AG08396 (cell line): ENCODE measurements around the gene PARD3.

ENCODE experiments used
- DNase-seq: peaks from one replicate; pipeline ENCODE4 v3.0.0; 2012; ENCODE audit warnings: low spot score, mixed read lengths

PARD3 gene

GRCh38 chr10:34824870-34825269 lies 9.8 kb upstream of the PARD3 start:
- peak; percentile 28 for DNase-seq

GRCh38 chr10:34821587-34822585 lies 6.8 kb upstream of the PARD3 start:
- DNase-seq, result no peak

GRCh38 chr10:34817586-34817985 lies 2.5 kb upstream of the PARD3 start:
- no peak for DNase-seq

- no peak for DNase-seq
Measured at GRCh38 chr10:34817054-34817453, 2.0 kb upstream of the PARD3 start.

GRCh38 chr10:34816501-34817002 lies 1.5 kb upstream of the PARD3 start:
- DNase-seq, result peak; percentile 36

GRCh38 chr10:34816085-34816496 lies 995 bp upstream of the PARD3 start:
- DNase-seq, result no peak

- no peak for DNase-seq
Measured at GRCh38 chr10:34814913-34815184, 247 bp downstream of the PARD3 start.

- peak; percentile 70 for DNase-seq
Measured at GRCh38 chr10:34814223-34814912, 728 bp downstream of the PARD3 start.

GRCh38 chr10:34813626-34814222 lies 1.4 kb downstream of the PARD3 start:
- DNase-seq, result peak; percentile 70

- no peak for DNase-seq
Measured at GRCh38 chr10:34812771-34813170, 2.3 kb downstream of the PARD3 start.

- no peak for DNase-seq
Measured at GRCh38 chr10:34811968-34812514, 3.1 kb downstream of the PARD3 start.

GRCh38 chr10:34811126-34811967 lies 3.7 kb downstream of the PARD3 start:
- DNase-seq, result no peak

- DNase-seq, result no peak
Measured at GRCh38 chr10:34809796-34810195, 5.3 kb downstream of the PARD3 start.

GRCh38 chr10:34808801-34809745 lies 6.0 kb downstream of the PARD3 start:
- DNase-seq, result peak; percentile 24

GRCh38 chr10:34808336-34808735 lies 6.8 kb downstream of the PARD3 start:
- no peak for DNase-seq

GRCh38 chr10:34804306-34804705 lies 10.8 kb downstream of the PARD3 start:
- DNase-seq, result no peak

- DNase-seq, result no peak
Measured at GRCh38 chr10:34802692-34803091, 12.4 kb downstream of the PARD3 start.

GRCh38 chr10:34801097-34801733 lies 13.9 kb downstream of the PARD3 start:
- no peak for DNase-seq

- no peak for DNase-seq
Measured at GRCh38 chr10:34800624-34801023, 14.5 kb downstream of the PARD3 start.

- no peak for DNase-seq
Measured at GRCh38 chr10:34798654-34799053, 16.4 kb downstream of the PARD3 start.
